GM23248 (cell line): ENCODE results near the gene OR8B8.

Experiments used
- EZH2 ChIP-seq: fragments of 200-600 bp; sonication (generic); IDR thresholded peaks from 2 replicates; pipeline ENCODE4 v1.6.1; 2018; ENCODE audit warnings: antibody characterized with exemption, mild to moderate bottlenecking; ENCODE audit not compliant: insufficient read depth, poor library complexity, severe bottlenecking
- EZH2phosphoT487 ChIP-seq: fragments of 200-600 bp; sonication (generic); IDR thresholded peaks from 2 replicates; pipeline ENCODE4 v1.6.1; 2018; ENCODE audit warnings: antibody characterized with exemption, moderate library complexity, mild to moderate bottlenecking, low read depth; ENCODE audit not compliant: insufficient read depth

- TF ChIP-seq EZH2: no peak
- no peak for TF ChIP-seq EZH2phosphoT487
Measured at GRCh38 chr11:124394408-124394807, 51.1 kb downstream of the OR8B8 start.
